SKM-1 (cell line): ENCODE data around the gene WDR54.
A peak's percentile ranks its signal among the peaks of the same experiment; 100 is the strongest.
"Not testable (repeated sequence)": the region's sequence is repeated elsewhere in the genome, so short reads cannot be mapped to it uniquely, and the experiment has no call there.

Source experiments
- DNase-seq: peaks from one replicate; lab custom pipeline; 2025; ENCODE audit not compliant: unreplicated experiment; lab: John Stamatoyannopoulos, UW

The WDR54 gene

DNA sequence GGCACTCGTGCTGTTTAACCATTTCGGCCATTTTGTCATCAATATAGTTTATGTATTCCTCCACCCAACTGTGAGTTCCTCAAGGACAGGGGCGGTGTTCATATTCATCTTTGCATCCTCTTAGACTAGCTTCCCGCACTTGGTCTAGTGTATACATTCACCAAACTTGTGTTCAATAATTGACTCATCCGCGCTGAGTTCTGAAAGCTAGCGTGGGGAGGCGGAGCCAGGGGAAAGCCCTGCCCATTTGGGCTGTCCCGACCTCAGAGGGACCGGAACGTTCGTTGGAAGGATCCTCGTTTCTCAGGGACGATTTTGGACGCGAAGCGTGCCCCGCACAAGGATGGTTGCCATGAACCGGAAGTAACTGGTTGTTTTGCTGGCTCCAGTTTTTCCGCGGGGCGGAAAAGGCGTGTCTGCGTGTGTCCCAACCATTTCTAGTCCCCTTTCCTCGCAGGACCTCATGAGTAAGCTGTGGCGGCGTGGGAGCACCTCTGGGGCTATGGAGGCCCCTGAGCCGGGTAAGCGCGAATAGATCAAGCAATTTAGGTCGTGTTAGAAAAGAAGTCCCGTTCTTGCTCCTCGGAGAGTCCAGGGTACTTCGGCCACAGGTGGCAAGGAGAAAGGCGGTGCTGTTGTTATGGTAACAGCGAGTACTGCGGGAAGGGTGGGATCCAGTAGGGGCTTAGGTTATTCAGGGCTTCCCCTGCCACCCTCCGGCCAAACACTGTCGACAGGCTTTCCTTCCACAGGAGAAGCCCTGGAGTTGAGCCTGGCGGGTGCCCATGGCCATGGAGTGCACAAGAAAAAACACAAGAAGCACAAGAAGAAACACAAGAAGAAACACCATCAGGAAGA lies 33.4 kb downstream of the WDR54 start, which contains the start of gene INO80B:
Gene INO80B, plus strand, starts transcription at position 434 of the 858 bp plus-strand sequence. Its CDS starts 30 bp downstream, at position 464.
- peak; percentile 90 for DNase-seq

DNA sequence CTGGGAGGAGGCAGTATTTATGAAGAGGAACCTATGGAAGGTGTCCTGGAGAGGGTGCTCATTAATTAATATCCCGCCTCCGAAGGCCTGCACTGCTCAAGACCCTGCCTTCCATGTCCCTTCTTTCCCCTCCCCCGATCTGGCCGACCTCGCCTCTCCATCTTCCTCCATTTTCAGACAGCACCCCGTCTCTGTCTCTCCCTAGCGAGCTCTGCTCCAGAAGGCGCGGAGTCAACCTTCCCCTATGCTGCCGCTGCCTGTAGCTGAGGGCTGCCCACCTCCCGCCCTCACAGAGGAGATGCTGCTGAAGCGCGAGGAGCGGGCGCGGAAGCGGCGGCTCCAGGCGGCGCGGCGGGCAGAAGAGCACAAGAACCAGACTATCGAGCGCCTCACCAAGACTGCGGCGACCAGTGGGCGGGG lies 35.6 kb downstream of the WDR54 start:
- DNase-seq, result no peak

DNA sequence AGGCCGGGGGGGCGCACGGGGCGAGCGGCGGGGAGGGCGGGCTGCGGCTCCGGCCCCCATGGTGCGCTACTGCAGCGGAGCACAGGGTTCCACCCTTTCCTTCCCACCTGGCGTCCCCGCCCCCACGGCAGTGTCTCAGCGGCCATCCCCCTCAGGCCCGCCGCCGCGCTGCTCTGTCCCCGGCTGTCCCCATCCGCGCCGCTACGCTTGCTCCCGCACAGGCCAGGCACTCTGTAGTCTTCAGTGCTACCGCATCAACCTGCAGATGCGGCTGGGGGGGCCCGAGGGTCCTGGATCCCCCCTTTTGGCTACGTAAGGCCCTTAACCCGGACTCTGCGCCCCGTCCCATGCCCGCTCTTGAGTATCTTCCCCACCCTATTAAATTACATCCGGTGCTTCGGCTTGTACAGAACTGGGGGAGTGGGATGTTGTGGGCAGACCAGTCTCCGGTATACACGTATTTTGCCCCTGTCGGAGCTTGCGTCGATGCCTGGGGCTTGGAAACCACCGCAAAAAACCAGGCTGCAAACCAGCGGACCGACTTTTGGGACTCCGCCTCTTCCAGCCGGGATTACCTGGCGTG lies 36.1 kb downstream of the WDR54 start:
- no peak for DNase-seq

DNA sequence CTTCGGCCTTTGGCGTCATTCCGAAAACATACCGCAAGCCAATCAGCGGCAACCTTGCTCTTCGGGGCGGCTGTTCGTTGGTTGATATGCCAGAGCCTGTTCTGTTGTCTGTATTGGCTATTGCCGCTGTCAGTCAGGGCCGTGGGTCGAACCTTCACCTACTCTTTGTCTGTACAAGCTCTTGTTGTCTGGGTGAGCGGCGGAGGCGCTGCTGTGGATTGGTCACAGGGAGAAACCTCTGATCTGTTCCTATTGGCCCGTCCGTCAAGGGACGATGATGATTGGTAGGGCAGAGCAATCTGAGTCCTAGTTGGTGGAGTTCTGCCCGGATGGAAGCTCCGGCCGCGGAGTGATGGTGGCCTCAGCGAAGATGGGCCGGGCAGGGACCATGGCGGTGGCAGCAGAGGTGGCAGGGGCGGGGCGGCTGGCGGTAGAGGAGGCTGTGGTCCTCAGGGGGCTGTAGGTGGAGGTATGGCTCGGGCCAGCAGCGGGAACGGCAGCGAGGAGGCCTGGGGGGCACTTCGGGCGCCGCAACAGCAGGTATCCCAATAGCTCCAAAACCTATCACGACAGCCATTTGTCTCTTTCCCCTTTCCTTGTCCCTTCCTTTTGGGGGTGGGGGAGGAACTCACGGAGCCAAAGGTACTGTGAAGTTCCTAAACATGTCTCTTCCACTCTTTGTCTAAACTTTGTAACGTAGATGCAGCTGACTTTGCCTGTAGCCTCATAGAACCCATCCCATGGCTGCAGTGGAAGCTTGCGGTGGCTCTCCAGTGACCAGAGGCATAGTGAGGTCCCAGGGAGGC lies 36.8 kb downstream of the WDR54 start, which contains the start of gene WBP1:
Gene WBP1, plus strand, starts transcription at position 307 of the 806 bp plus-strand sequence. Its CDS starts 165 bp downstream, at position 472.
- peak; percentile 97 for DNase-seq

DNA sequence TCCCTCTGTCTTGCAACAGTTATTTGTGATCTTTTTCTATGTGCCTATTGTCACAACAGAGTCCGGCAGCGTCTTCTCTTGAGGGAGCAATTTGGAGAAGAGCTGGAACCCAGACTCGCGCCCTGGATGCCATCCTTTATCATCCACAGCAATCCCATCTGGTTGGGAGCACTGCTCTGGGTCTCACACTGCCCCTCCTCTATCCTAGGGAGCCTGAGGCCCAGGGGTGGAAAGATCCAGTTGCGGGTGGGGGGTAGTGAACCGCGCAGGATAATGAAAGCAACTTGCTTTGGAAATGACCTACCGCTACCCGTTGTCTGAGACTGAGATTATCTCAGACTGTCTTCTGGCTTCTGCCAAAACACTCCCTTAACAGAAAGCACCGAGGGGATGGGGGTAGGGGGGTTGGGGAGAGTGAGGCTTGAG lies 37.4 kb downstream of the WDR54 start:
- DNase-seq, result no peak

DNA sequence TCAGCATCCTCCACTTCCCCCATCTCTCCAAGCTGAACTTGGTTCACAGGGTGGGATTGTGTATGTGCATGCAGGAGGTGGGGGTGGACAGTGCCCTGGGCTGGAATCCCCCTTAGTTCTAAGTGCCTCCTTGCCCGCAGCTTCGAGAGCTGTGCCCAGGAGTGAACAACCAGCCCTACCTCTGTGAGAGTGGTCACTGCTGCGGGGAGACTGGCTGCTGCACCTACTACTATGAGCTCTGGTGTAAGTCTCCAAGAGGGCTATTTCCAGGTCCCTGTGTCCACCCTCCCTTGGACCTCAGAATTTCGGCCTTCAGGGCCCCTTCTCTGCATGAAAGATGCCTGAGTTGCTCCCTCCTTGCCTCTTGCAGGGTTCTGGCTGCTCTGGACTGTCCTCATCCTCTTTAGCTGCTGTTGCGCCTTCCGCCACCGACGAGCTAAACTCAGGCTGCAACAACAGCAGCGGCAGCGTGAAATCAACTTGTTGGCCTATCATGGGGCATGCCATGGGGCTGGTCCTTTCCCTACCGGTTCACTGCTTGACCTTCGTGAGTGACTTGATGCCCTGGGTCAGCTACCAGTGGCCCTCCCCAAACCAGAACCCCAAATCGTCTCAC lies 38.1 kb downstream of the WDR54 start:
- DNase-seq, result not testable (repeated sequence)

DNA sequence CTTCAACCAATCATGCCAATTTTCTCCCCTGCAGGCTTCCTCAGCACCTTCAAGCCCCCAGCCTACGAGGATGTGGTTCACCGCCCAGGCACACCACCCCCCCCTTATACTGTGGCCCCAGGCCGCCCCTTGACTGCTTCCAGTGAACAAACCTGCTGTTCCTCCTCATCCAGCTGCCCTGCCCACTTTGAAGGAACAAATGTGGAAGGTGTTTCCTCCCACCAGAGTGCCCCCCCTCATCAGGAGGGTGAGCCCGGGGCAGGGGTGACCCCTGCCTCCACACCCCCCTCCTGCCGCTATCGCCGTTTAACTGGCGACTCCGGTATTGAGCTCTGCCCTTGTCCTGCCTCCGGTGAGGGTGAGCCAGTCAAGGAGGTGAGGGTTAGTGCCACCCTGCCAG lies 38.7 kb downstream of the WDR54 start:
- not testable (repeated sequence) for DNase-seq

DNA sequence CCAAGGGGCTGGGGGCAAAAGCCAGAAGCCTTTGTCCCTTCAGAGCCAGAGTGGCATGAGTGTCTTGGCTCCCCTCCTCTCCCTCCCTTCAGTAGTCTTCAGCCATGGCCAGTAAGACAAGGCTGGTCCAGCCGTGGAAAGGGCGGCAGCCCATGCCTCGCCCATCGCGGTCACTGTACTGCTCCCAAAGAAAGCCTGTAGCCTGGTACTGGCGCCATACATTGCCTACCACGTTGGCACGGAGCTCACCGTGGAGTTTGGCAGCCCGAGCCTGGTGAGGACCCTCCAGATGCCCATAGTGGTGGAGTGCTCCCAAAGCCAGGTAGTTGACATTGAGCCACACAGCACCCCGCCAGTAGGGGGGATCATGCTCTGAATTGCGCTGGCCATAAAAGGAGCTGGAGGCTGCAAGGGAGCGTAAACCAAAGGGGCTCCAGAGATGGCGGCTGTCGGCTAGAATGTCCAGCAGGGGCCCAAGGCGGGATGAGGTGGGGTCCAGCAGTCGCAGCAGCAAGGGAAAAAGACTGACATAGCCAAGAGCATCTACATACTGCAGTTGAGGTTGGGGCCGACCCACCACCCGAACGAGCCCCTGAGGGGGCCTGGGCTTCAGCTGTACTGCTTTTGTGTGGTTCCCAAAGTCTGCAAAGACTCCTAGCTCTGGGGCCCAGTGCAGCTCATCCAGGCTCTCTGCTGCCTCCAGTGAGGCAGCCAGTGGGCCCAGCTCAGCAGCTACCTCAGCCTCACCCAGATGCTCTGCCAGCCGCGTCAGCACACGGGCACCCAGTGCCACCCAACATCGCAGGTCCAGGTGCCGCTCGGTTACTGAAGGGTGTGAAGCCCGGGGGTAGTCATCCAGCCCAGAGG lies 39.9 kb downstream of the WDR54 start:
- no peak for DNase-seq

DNA sequence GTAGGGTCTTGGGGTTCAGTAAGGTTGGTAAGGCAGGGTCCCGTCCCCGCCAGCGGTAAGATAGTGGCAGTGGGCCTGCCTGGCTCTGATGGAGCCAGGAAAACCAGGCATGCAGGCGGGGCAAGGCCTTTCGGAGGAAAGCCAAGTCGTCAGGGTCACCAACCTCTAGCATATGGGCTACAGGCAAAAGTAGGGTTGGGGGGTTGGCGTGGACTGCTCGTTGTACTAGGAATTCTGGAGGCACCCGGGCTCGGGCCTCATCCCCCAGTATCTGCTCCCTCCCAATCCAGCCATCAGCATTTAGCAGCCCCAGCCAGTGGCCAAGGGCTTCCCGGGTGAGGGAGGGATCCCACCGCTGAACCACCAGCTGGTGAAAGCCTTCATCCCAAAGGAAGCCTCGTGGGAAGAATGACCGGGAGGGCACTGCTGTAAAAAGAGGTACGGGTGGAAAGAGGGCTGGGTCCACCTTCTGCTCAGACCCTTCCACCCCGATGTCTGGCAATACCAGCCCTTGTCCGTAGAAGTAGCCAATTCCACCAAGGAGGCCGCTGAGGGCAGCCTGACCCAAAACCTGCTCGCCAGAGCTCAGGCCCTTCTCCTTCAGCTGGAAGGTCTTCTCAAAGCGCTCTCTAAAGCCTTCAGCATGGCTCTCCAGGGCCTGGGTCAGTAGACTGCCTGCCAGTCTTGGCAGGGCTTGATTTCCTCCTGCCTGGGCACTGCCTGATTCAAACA lies 40.7 kb downstream of the WDR54 start:
- no peak for DNase-seq

DNA sequence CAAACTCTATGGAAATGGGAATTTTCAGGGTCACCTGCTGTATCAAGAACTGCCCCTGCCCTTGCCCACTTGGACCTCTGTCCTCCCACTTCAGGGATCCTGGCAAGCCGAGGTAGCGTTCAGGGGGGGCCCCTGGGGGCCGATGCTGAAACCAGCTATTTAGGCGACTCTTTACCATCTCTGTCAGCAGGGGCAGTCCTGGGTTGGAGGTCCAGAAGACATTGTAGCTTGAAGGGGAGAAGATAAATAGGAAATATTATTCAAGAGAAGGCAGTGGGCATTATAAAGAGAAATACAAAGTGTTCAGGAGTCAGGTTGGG lies 41.2 kb downstream of the WDR54 start:
- no peak for DNase-seq

DNA sequence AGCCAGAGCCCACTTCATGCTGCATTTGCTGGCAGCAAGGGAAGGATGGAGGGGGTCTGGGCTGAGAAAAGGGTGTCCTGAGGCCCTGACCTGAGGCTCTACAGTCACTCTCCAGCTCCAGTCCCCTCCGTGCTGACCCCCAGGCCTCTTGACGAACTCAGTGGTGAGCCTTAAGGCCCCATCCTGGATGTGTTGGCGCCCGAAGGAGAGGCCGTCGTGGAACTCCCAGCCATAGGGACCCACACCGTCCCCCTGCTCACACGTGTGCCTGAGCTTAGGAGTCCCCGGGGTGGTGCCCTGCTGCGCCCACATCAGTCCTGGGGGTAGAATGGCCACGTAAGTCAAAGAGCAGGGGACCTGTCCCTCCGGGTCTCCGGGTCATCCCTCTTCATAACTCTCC lies 42.9 kb downstream of the WDR54 start:
- no peak for DNase-seq

DNA sequence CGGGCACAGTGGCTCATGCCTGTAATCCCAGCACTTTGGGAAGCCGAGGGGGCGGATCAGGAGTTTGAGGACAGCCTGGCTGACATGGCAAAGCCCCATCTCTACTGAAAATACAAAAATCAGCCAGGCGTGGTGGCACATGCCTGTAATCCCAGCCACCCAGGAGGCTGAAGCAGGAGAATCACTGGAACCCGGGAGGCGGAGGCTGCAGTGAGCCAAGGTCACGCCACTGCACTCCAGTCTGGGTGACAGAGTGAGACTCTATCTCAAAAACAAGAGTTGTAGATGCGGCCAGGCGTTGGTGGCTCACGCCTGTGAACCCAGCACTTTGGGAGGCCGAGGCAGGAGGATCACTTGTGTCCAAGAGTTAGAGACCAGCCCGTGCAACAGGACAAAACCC lies 49.2 kb downstream of the WDR54 start:
- not testable (repeated sequence) for DNase-seq

DNA sequence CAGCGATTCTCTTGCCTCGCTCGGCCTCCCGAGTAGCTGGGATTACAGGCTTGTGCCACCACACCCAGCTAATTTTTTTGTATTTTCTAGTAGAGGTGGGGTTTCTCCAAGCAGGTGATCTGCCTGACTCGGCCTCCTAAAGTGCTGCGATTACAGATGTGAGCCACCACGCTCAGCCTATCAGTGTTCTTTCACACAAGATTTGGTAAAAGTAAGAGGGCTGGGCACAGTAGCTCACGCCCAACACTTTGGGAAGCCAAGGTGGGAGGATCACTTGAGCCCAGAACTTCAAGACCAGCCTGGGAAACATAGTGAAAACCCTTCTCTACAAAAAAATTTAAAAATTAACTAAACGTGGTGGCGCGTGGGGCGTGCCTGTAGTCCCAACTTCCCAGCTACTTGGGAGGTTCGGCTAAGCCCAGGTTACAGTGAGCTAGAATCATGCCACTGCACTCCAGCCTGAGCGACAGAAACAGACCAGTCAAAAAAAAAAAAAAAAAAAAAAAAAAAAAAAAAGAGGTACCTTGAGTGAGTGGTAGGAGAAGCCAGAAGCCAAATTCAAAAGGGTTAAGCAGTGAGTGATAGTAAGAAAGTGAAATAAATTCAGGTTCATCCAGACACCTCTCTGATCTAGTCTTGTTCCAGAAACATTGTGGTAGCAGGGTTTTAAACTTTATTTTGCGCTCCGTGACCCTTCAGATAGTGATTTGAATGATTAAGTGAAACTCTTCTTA lies 50.0 kb downstream of the WDR54 start:
- DNase-seq, result no peak

DNA sequence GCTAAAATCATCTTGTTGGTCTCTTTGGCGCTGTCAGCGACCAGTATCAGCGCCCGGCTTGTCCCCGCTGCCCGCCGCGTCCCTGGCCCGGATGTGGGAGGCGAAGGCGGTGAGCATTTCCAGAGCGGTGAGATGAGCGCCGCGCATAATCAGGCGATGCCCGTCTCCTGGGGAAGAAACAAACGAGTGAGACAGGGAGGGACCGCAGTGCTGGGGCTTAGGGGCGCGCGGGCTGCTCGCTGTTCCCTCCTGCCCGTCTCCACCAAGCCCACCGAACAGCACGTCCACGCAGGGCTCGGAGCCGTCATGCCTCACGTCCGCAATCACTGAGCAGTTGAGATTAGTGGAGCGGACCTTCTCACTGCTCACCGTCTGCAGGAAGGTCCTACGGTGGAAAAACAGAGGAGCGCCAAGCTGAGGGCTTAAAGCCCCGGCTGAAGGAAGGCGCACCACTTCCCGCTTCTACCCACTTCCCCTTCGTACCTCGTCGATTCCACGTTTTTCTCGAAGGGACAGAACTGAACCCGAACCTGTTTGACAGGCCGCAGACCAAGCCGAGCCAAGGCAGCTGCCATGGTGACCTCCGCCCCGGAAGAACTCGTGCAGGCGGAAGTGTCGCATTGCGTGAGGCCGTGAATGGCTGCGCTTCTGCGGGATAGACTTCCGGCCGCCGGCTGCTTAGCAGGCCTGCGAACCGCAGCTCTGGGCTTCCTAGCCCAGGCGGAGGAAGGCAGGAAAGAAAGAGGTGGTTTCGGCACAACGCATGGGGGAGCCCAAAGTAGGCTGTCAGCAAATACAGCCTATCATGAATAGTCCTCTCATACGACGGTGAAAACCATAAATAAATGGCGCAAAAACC lies 50.8 kb downstream of the WDR54 start, which contains the start of gene MRPL53:
Gene MRPL53, minus strand, starts transcription at position 595 of the 859 bp plus-strand sequence. Its CDS starts 20 bp downstream, at position 575.
- peak; percentile 84 for DNase-seq

DNA sequence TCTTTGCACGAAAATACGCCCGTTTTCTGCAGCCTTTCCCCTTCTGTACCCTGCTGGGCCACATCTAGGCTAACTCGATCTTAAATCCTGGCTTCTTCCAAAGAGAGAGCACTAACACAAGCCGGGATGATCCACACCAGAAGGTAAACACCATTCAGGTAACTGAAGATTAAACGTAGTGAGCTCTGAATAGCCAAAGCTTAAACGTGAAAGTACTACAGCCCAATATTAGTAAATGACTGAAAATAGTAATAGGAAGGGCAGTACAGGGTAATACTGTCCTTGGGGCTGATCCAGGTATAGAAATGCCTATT lies 51.4 kb downstream of the WDR54 start:
- no peak for DNase-seq

DNA sequence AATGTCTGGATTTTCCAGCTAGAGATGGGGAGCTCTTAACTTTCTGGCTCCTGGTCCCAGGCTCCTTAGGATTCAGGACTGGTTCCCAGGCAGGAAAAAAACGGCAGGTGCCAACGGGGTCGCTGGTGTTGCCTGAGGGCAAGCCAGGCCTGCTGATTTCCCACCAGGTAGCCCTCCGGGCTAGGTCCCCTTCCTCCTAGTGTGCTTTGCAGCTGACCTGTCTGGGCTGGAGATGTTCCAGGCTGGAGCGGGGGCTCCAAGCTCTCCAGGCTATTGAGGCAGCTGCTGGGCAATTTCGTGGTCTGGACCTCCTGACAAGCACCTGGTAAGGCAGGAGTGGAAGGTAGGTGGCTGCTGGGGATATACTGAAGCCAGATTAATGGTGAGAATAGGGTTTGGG lies 53.0 kb downstream of the WDR54 start:
- no peak for DNase-seq

DNA sequence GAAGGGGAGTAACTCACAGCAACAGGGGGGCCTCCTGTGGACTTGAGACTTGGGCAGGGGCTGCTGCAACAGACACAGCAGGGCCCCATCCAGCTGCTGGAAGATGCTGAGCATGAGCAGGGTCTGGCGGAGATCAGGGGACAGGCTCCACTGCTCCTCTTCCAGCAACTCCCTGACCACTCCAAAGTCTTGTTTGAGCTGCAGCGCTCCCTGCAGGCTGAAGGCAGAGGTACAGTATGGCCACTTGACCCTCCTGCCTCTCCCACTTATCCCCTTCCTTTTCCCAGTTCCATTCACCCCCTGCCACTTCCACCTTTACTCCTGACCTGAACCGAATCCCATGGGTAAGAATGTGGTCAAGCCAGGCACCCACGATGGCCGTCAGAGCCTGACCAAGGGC lies 53.4 kb downstream of the WDR54 start:
- DNase-seq, result no peak
